Activated CD4-positive, CD25-positive, alpha-beta regulatory T cell treated with anti-CD3 and anti-CD28 coated beads, Interleukin-2, amount 50 U/mL, for 72 hours (primary cell): ENCODE measurements around the gene MARCKS.

Experiments used
- DNase-seq: peaks from one replicate; pipeline ENCODE4 v3.0.0; 2021

Gene MARCKS

GRCh38 chr6:113854531-113855499, 2.3 kb upstream of the MARCKS start:
- no peak for DNase-seq

DNA sequence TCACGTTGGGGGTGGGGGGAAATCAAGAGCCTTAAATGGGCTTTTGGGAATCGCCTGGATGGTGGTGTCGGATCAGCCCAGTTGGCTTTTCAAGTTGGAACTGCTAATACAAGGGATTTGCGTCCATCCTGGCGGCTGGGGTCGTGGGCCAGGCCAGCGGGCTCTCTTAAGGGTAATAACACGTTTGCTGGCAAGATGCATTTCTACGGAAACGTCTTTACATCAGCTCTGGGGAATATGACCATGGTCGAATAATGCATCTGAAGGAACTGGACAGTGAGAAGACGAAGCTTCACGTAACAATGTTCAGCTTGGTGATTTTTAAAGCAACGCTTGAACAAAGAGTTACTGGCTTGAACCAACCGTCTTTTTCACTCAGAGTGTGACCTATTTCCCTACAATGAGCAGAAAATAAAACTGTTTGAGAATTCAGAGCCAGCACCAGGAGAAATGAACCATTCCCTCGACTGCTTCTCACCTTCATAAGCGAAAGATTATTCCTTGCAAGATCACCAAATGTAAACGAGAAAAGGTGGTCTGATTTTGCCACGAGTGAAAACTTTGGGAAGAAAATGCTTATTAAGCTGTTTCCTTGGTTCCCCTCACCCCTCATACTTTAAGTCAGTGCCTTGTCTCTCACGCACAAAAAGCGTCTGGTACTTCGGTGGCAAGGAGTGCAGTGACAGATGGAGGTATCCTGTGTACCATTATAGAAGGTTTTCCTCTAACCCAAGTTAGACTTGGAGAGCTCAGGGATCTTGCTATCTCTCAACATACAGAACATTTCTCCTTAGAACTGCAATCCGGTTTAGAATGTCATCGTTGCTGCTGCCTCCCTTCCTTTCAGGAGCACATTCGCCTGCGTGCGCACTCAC, 1.4 kb upstream of the MARCKS start:
- DNase-seq = no peak

GRCh38 chr6:113856375-113856624, 845 bp upstream of the MARCKS start:
- no peak for DNase-seq

DNA sequence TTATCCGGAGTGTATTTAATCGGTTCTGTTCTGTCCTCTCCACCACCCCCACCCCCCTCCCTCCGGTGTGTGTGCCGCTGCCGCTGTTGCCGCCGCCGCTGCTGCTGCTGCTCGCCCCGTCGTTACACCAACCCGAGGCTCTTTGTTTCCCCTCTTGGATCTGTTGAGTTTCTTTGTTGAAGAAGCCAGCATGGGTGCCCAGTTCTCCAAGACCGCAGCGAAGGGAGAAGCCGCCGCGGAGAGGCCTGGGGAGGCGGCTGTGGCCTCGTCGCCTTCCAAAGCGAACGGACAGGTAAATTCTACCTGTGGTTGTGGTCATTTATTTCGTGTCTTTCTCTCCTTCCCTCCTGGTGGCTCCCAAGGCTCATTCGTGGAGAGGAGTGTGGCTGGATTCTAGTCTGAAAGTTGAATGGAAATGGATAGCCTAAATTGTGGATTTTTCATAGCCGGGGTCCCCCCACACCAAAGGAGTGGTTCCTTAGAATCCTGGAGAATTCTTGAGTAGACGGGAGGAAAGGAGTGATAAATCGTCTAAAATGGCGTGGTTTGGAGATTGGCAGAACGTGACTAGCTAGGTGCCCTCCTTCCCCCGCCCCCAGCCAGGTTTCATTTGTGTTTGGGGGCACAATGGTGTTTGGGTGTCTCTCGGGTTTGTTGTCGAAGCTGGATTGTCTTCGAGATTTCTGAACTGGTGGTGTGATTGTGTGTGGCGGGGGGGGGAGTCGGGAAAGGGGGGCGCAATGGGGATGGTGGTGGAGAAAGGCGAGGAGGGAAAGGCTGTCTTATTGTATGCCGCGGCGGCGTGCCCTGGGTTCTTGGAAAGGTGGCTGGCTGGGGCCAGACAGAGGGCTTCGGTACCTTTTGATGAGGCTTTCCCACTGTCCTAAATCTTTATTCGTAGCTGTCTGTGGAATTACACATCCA, 673 bp downstream of the MARCKS start:
- DNase-seq = no peak

GRCh38 chr6:113858480-113859348, 1.6 kb downstream of the MARCKS start:
- peak; percentile 82 for DNase-seq

DNA sequence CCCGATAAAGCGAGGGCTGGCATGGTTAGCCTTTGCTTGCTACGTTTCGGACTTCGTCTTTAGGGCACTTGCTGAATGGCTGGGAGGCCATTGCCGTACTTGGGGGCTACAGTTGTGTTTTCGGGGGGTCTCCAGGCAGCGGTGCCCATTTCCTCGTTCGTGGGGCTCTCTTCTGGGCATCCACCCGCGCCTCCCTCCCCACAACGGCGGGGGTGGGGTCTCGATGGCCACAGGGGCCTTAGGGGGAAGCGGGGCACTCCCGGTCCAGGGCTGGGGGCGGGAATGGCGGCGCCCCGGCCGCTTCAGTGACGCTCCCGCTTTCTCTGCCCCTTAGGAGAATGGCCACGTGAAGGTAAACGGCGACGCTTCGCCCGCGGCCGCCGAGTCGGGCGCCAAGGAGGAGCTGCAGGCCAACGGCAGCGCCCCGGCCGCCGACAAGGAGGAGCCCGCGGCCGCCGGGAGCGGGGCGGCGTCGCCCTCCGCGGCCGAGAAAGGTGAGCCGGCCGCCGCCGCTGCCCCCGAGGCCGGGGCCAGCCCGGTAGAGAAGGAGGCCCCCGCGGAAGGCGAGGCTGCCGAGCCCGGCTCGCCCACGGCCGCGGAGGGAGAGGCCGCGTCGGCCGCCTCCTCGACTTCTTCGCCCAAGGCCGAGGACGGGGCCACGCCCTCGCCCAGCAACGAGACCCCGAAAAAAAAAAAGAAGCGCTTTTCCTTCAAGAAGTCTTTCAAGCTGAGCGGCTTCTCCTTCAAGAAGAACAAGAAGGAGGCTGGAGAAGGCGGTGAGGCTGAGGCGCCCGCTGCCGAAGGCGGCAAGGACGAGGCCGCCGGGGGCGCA, 2.4 kb downstream of the MARCKS start:
- DNase-seq = no peak

DNA sequence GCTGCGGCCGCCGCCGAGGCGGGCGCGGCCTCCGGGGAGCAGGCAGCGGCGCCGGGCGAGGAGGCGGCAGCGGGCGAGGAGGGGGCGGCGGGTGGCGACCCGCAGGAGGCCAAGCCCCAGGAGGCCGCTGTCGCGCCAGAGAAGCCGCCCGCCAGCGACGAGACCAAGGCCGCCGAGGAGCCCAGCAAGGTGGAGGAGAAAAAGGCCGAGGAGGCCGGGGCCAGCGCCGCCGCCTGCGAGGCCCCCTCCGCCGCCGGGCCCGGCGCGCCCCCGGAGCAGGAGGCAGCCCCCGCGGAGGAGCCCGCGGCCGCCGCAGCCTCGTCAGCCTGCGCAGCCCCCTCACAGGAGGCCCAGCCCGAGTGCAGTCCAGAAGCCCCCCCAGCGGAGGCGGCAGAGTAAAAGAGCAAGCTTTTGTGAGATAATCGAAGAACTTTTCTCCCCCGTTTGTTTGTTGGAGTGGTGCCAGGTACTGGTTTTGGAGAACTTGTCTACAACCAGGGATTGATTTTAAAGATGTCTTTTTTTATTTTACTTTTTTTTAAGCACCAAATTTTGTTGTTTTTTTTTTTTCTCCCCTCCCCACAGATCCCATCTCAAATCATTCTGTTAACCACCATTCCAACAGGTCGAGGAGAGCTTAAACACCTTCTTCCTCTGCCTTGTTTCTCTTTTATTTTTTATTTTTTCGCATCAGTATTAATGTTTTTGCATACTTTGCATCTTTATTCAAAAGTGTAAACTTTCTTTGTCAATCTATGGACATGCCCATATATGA, 3.2 kb downstream of the MARCKS start:
- no peak for DNase-seq

DNA sequence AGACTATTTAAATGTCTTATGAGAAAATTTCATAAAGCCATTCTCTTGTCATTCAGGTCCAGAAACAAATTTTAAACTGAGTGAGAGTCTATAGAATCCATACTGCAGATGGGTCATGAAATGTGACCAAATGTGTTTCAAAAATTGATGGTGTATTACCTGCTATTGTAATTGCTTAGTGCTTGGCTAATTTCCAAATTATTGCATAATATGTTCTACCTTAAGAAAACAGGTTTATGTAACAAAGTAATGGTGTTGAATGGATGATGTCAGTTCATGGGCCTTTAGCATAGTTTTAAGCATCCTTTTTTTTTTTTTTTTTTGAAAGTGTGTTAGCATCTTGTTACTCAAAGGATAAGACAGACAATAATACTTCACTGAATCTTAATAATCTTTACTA, 5.0 kb downstream of the MARCKS start:
- DNase-seq = no peak

- DNase-seq = no peak
Observed at GRCh38 chr6:113870917-113871316, 13.8 kb downstream of the MARCKS start.

DNA sequence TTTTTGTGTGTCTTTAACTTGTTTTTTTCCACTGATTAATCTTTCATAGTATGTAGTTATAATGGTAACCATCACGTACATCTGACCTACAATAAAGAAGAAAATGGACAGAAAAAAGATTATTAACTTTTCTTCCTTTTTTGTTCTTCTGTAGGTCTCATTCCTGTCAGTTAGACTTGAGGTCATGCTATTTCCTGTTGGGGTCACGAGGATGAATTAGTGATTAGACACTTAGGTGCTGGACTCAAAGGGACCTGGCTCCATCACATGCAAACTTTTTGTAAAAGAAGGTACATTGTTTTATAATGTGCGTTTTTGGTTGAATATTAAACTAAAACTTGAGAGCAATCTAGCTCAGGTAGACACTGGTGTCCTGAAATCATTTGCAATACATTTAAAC, 14.8 kb downstream of the MARCKS start:
- no peak for DNase-seq

GRCh38 chr6:113873043-113873667, 16.0 kb downstream of the MARCKS start:
- no peak for DNase-seq

- no peak for DNase-seq
Observed at GRCh38 chr6:113875470-113875869, 18.3 kb downstream of the MARCKS start.

DNA sequence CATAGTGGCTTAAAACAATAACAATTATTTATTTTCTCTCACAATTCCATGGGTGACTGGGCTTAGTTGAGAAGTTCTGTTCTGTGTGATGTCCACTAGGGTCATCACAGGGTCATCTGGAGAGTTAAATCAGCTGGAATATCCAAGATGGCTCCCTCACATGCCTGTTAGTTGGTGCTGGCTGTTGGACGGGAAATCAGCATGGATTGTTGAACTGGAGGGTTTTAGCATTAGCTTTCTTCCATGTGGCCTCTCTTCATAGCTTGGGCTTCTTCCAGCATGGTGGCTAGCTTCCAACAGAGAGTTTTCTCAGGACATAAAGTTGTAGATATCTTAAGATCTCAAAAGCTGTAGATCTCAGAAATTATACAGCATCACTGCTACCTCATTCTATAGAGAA, 19.6 kb downstream of the MARCKS start:
- DNase-seq = no peak

DNA sequence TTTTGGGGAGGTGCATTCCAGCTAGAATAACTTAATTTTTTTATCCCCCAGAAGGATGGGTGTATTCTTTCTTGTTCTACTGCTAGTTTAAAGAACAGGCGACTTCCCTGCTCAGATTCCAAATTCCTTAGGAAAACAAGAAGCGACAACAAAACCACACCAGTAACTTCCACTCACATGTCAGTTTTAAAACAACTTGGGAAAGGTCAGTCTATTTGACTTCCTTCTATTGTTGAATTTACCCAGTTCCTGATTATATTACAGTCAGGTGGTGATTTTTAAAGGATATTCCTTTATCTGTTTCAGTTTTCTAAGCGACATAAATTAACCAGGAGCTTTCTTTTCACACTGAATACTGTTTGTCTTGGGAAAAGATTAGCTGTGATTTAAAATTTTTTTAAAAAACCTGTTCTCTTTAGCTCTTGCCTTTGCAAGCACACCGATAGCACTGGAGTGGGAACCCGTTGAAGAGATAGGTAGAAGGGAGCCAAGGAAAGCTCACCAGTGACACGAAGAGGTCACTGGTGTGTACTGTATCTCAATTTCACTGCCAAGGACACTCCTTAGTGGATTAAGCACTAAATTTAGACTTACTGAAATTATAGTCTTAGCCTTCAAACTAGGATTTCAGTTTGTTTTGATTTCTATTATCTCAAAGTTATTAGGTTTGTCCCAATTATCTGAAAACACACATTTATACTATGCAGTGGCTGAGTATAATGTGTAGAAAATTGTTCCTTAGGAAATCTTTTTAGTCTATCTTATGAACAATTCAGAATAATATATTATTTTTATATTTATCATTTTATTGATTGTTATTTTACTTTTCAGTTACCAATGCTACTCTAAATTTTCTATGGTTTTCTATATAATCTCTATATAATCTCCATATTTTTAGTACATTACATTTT, 22.3 kb downstream of the MARCKS start:
- DNase-seq = no peak

DNA sequence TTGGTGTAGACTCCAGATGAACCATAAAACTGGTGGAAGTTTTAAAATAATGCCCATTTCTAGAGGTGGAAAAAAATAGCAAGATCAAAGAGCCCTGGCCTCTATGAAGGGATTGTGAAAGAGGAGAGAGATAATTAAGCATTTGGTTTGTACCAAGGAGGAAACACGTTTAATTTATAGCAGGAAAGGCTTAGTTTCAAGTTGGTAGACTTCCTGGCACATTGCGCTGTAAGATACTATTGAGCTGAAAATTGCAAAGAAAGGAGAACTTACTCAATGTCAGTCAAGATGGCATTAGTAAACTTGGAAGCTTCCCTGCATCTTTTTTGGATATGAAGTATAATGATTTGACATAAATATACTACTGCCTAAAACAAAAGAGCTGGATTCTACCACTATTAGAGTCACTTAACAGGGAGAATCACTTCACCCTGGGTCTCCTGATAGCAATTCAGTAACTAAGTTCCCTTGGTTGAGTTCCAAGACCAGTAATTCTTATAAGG, 24.4 kb downstream of the MARCKS start:
- no peak for DNase-seq

GRCh38 chr6:113882336-113883022, 25.3 kb downstream of the MARCKS start:
- DNase-seq = no peak

- DNase-seq = no peak
Observed at GRCh38 chr6:113884011-113884410, 26.9 kb downstream of the MARCKS start.

- no peak for DNase-seq
Observed at GRCh38 chr6:113886512-113886911, 29.4 kb downstream of the MARCKS start.
